COR-L47 (cell line): ENCODE measurements around the gene GCC1.

ENCODE experiments used
- DNase-seq: peaks from one replicate; lab custom pipeline; 2025; lab: John Stamatoyannopoulos, UW

GCC1 gene

GRCh38 chr7:127585044-127585953 lies at the start of gene GCC1:
Gene GCC1 (minus strand): TSS chr7:127585596. CDS start chr7:127585182, 414 bp downstream.
- peak; percentile 62 for DNase-seq

GRCh38 chr7:127632276-127632910 lies 47.0 kb upstream of the GCC1 start:
- no peak for DNase-seq

GRCh38 chr7:127629268-127629854 lies 44.0 kb upstream of the GCC1 start:
- no peak for DNase-seq

GRCh38 chr7:127628445-127628844 lies 43.0 kb upstream of the GCC1 start:
- no peak for DNase-seq

GRCh38 chr7:127625331-127625730 lies 39.9 kb upstream of the GCC1 start:
- DNase-seq = no peak

GRCh38 chr7:127620406-127621233 lies 35.2 kb upstream of the GCC1 start:
- no peak for DNase-seq

GRCh38 chr7:127619681-127620405 lies 34.4 kb upstream of the GCC1 start:
- DNase-seq = no peak

- DNase-seq = no peak
These were observed 33.4 kb upstream of the GCC1 start for GRCh38 chr7:127618775-127619174.

- no peak for DNase-seq
These were observed 32.6 kb upstream of the GCC1 start, which contains the start of gene PAX4 for GRCh38 chr7:127618042-127618441. Gene PAX4 (minus strand): TSS chr7:127618142. CDS start chr7:127615928, 2,214 bp downstream.

GRCh38 chr7:127616724-127617123 lies 31.3 kb upstream of the GCC1 start:
- DNase-seq = no peak

GRCh38 chr7:127612263-127612662 lies 26.9 kb upstream of the GCC1 start:
- no peak for DNase-seq

- DNase-seq = no peak
These were observed 23.9 kb upstream of the GCC1 start for GRCh38 chr7:127609297-127609696.

GRCh38 chr7:127608446-127608845 lies 23.1 kb upstream of the GCC1 start:
- no peak for DNase-seq

GRCh38 chr7:127600885-127601284 lies 15.5 kb upstream of the GCC1 start:
- DNase-seq = no peak

GRCh38 chr7:127598318-127598717 lies 12.9 kb upstream of the GCC1 start:
- no peak for DNase-seq

- DNase-seq = no peak
These were observed 10.3 kb upstream of the GCC1 start for GRCh38 chr7:127595737-127596136.

GRCh38 chr7:127594490-127594889 lies 9.1 kb upstream of the GCC1 start:
- DNase-seq = no peak

GRCh38 chr7:127592550-127592949 lies 7.2 kb upstream of the GCC1 start:
- no peak for DNase-seq

- DNase-seq = no peak
These were observed 6.2 kb upstream of the GCC1 start for GRCh38 chr7:127591591-127591990.

GRCh38 chr7:127591189-127591588 lies 5.8 kb upstream of the GCC1 start:
- no peak for DNase-seq

- no peak for DNase-seq
These were observed 4.5 kb upstream of the GCC1 start for GRCh38 chr7:127589896-127590295.
